Loucy (cell line): Measurements from ENCODE around the gene SLC7A8.

Experiments
- H2AFZ ChIP-seq: fragments of 200-600 bp; sonication (generic); 2 replicates; pipeline ENCODE4 v1.6.0; 2016; ENCODE audit warnings: antibody characterized with exemption, mild to moderate bottlenecking, low read length, moderate library complexity
- H3F3A ChIP-seq: fragments of 200-600 bp; 2 replicates; pipeline ENCODE4 v1.6.0; 2016; ENCODE audit warnings: antibody characterized with exemption, low read depth, mild to moderate bottlenecking
- H3K27me3 ChIP-seq: fragments of 200-600 bp; sonication (generic); 2 replicates; pipeline ENCODE4 v1.6.1; 2014; ENCODE audit warnings: low read length, mild to moderate bottlenecking; ENCODE audit not compliant: insufficient read depth, poor library complexity, severe bottlenecking
- H3K36me3 ChIP-seq: fragments of 200-600 bp; sonication (generic); 2 replicates; pipeline ENCODE4 v1.6.1; 2016; ENCODE audit warnings: low read length; ENCODE audit not compliant: insufficient read depth
- H3K4me1 ChIP-seq: fragments of 200-600 bp; sonication (generic); 2 replicates; pipeline ENCODE4 v1.5.1; 2014; ENCODE audit warnings: low read length, mild to moderate bottlenecking; ENCODE audit not compliant: insufficient read depth, poor library complexity, severe bottlenecking
- H3K4me2 ChIP-seq: fragments of 200-600 bp; sonication (generic); 2 replicates; pipeline ENCODE4 v1.6.0; 2014; ENCODE audit warnings: antibody characterized with exemption, low read length, low read depth, mild to moderate bottlenecking; ENCODE audit not compliant: poor library complexity, severe bottlenecking
- H3K4me3 ChIP-seq: fragments of 200-600 bp; sonication (generic); 2 replicates; pipeline ENCODE4 v1.5.1; 2014; ENCODE audit warnings: low read length, mild to moderate bottlenecking, mixed read lengths; ENCODE audit not compliant: poor library complexity, severe bottlenecking
- H3K79me2 ChIP-seq: fragments of 200-600 bp; sonication (generic); 2 replicates; pipeline ENCODE4 v1.6.1; 2014; ENCODE audit warnings: low read length; ENCODE audit not compliant: insufficient read depth
- H3K9ac ChIP-seq: fragments of 200-600 bp; sonication (generic); 2 replicates; pipeline ENCODE4 v1.6.0; 2014; ENCODE audit warnings: mild to moderate bottlenecking, low read depth, low read length, moderate library complexity; ENCODE audit not compliant: poor library complexity, severe bottlenecking
- H3K9me2 ChIP-seq: fragments of 200-600 bp; sonication (generic); replicated peaks from 2 replicates; pipeline ENCODE4 v1.6.1; 2016; ENCODE audit warnings: low read depth, low read length, mixed read lengths
- H3K9me3 ChIP-seq: fragments of 200-600 bp; sonication (generic); 2 replicates; pipeline ENCODE4 v1.6.1; 2014; ENCODE audit warnings: mild to moderate bottlenecking, antibody characterized with exemption, low read length, low read depth; ENCODE audit not compliant: insufficient read depth
- H4K20me1 ChIP-seq: fragments of 200-600 bp; sonication (generic); 2 replicates; pipeline ENCODE4 v1.6.0; 2014; ENCODE audit warnings: antibody characterized with exemption, low read length, mild to moderate bottlenecking; ENCODE audit not compliant: insufficient read depth, poor library complexity, severe bottlenecking
- EZH2phosphoT487 ChIP-seq: fragments of 200-600 bp; IDR thresholded peaks from 2 replicates; pipeline ENCODE4 v1.6.1; 2018; ENCODE audit warnings: antibody characterized with exemption, mild to moderate bottlenecking, moderate library complexity, borderline replicate concordance
- TF ChIP-seq, protein P1 (sequence below): fragments of 200-600 bp; sonication (generic); conservative IDR thresholded peaks from 2 replicates; pipeline ENCODE4 v1.5.1; 2014; ENCODE audit warnings: mild to moderate bottlenecking, antibody characterized with exemption, low read length

SLC7A8 gene

DNA sequence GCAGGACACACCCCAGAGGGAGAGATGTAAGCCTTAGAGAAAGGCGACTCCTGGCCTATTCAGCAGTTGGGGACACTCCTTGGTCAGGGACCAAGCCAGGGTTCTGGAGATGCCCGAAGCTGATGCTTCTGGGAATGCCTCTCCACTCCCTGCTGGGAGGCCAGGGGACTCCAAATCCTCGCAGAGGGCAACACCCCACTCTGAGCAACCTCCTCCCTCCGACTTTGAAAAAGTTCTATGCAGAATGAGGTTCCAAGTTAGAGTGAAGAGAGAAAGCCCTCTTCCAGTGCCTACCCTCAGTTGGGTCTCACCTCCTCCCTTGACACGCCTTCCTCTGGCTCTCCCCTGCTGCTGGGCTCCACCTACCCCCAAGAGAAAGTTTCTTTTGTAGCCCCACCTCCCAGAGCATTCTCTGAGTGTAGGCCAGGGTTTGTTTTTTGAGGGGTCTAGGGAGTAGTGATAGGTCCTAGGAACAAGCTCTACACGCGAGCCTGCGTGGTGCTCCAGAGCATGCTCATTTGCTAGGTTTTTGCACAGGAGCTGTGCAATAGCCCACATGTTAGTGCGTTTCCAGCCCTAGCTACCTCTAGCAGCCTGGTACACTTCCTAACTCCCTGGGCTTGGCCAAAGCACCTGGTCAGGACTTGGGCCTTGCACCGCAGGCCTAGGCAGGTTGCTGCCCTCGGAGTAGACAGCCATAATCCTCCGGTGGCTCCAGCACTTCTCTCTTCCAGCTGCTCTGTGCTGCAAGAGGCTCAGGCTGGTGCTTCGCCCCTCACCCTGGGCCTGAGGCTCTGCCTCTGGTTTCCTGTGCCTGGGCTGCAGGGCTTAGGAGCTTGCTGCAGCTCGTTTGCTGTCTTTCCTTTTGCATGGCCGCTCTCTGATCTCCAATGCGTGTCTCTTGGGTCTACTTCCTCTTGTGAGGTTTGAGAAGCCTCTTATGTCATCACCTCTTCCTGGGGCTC lies 63.8 kb downstream of the SLC7A8 start:
- TF ChIP-seq, protein P1, sequence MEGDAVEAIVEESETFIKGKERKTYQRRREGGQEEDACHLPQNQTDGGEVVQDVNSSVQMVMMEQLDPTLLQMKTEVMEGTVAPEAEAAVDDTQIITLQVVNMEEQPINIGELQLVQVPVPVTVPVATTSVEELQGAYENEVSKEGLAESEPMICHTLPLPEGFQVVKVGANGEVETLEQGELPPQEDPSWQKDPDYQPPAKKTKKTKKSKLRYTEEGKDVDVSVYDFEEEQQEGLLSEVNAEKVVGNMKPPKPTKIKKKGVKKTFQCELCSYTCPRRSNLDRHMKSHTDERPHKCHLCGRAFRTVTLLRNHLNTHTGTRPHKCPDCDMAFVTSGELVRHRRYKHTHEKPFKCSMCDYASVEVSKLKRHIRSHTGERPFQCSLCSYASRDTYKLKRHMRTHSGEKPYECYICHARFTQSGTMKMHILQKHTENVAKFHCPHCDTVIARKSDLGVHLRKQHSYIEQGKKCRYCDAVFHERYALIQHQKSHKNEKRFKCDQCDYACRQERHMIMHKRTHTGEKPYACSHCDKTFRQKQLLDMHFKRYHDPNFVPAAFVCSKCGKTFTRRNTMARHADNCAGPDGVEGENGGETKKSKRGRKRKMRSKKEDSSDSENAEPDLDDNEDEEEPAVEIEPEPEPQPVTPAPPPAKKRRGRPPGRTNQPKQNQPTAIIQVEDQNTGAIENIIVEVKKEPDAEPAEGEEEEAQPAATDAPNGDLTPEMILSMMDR, result no peak
- no peak for TF ChIP-seq EZH2phosphoT487
- Histone ChIP-seq H3K4me1 (peaks cover 24% of the 10 kb centered on the region), H3K36me3 (no peaks in the 10 kb centered on the region), H3K4me2 (peak overlapping the region; percentile 87), H3K4me3 (peak overlapping the region; percentile 60), H4K20me1 (no peaks in the 10 kb centered on the region), H2AFZ (peak overlapping the region; percentile 90), H3K79me2 (no peaks in the 10 kb centered on the region), H3F3A (0 out of 2 replicates have a peak, but pooled peaks cover 3% of the 10 kb centered on the region), H3K9me3 (no peaks in the 10 kb centered on the region), H3K9me2 (no peaks in the 10 kb centered on the region), H3K27me3 (no peaks in the 10 kb centered on the region), H3K9ac (peak overlapping the region; percentile 71)

DNA sequence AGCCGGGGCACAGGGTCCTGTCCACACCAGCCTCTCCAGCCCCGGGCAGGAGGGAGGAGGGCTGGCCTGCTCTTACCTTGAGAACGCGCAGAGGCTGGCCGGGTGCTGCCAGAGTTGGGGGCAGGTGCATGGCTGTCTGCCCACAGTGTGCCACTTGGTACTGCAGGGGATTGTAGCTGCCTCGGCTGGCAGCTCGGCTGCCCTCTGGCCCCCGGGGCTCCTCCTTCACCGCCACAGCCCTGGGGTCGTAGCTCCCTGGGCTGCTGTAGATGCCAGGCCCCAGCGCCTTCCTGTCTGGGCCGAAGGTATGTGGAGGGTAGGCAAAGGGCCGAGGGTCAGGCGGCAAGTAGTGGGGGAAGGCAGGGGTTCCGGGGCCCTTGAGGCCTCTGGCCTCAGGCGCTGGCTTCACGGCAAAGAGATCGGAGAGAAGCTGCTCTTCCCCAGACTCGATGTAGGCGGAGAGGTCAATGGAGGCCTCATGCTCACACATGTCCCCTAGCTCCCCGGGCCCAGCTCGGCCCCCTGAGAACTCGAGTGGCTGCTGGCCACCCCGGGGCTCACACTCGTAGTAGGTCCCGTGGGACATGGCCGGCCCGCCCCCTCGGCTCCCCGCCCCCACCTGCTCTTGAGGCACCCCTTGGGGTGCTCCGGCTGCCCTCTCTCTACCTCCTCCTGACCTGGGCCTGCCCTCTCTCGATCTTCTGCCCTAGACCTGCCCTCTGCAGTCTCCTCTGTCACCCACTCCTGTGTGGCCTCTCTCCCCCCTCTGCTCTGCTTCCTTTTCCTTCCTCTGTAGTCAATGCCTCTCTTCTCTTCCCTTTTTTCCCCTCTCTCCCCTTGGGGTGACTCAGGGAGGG lies 64.7 kb downstream of the SLC7A8 start, which contains the start of gene CEBPE:
TSS of gene CEBPE (minus strand) at position 750 of the 857 bp plus-strand sequence. CDS start at position 586, 164 bp downstream.
- H3K4me1 ChIP-seq, result peaks cover 24% of the 10 kb centered on the region
- TF ChIP-seq, protein P1, result no peak
- TF ChIP-seq EZH2phosphoT487, result no peak

GRCh38 chr14:23117371-23118020 lies 66.0 kb downstream of the SLC7A8 start:
- Histone ChIP-seq H3K36me3 (no peaks in the 10 kb centered on the region), H3K4me2 (no peak overlapping the region), H3K79me2 (no peaks in the 10 kb centered on the region), H3K4me3 (no peak overlapping the region), H3K9me3 (no peaks in the 10 kb centered on the region), H3K4me1 (peaks cover 27% of the 10 kb centered on the region), H4K20me1 (no peaks in the 10 kb centered on the region), H3K9ac (peak overlapping the region; percentile 71), H2AFZ (no peak overlapping the region), H3F3A (0 out of 2 replicates have a peak, but pooled peaks cover 3% of the 10 kb centered on the region), H3K9me2 (no peaks in the 10 kb centered on the region), H3K27me3 (no peaks in the 10 kb centered on the region)
- TF ChIP-seq EZH2phosphoT487, result no peak
- TF ChIP-seq, protein P1, result no peak

More for the DNA sequence above, 64.7 kb downstream of the SLC7A8 start, which contains the start of gene CEBPE:
- Histone ChIP-seq H3K9me2 (no peaks in the 10 kb centered on the region), H3K36me3 (no peaks in the 10 kb centered on the region), H3F3A (0 out of 2 replicates have a peak, but pooled peaks cover 3% of the 10 kb centered on the region), H3K4me2 (peak within 1 kb of the TSS; percentile 87), H3K4me3 (peak within 1 kb of the TSS; percentile 60), H4K20me1 (no peaks in the 10 kb centered on the region), H3K27me3 (no peaks in the 10 kb centered on the region), H3K79me2 (no peaks in the 10 kb centered on the region), H3K9me3 (no peaks in the 10 kb centered on the region), H3K9ac (peak within 1 kb of the TSS; percentile 71), H2AFZ (peak within 1 kb of the TSS; percentile 90)
